Neural progenitor cell (in vitro differentiated cells): Measurements from ENCODE around the gene LAMTOR1. TPM values are rescaled to one million over a fixed set of nuclear protein-coding genes. Genes with fewer than 3 reads are reported as not detected.

Experiments
- DNase-seq: peaks from one replicate; pipeline ENCODE4 v3.0.0-alpha.2; 2016; ENCODE audit warnings: low spot score
- H2AFZ ChIP-seq: fragments of 200-600 bp; sonication (generic); replicated peaks from 2 replicates; pipeline ENCODE4 v1.6.1; 2016; ENCODE audit warnings: antibody characterized with exemption
- H3F3A ChIP-seq: fragments of 200-600 bp; sonication (generic); 2 replicates; pipeline ENCODE4 v1.6.1; 2016; ENCODE audit warnings: antibody characterized with exemption, low read depth
- H3K27ac ChIP-seq: fragments of 200-600 bp; sonication (generic); 2 replicates; pipeline ENCODE4 v1.5.1; 2016; ENCODE audit warnings: mild to moderate bottlenecking
- H3K27me3 ChIP-seq: fragments of 200-600 bp; sonication (generic); 2 replicates; pipeline ENCODE4 v1.6.1; 2016; ENCODE audit warnings: mild to moderate bottlenecking, moderate library complexity
- H3K36me3 ChIP-seq: fragments of 200-600 bp; sonication (generic); 2 replicates; pipeline ENCODE4 v1.5.1; 2016
- H3K4me1 ChIP-seq: fragments of 200-600 bp; sonication (generic); 2 replicates; pipeline ENCODE4 v1.6.1; 2016; ENCODE audit warnings: mixed run types
- H3K4me2 ChIP-seq: fragments of 200-600 bp; sonication (generic); 2 replicates; pipeline ENCODE4 v1.6.1; 2016
- H3K4me3 ChIP-seq: fragments of 200-600 bp; sonication (generic); 2 replicates; pipeline ENCODE4 v1.5.1; 2016
- H3K79me2 ChIP-seq: fragments of 200-600 bp; sonication (generic); 2 replicates; pipeline ENCODE4 v1.6.1; 2016; ENCODE audit warnings: low read depth
- H3K9ac ChIP-seq: fragments of 200-600 bp; sonication (generic); 2 replicates; pipeline ENCODE4 v1.6.1; 2016
- H3K9me3 ChIP-seq: fragments of 200-600 bp; sonication (generic); 2 replicates; pipeline ENCODE4 v1.5.1; 2016; ENCODE audit warnings: low read depth
- H4K20me1 ChIP-seq: fragments of 200-600 bp; sonication (generic); 2 replicates; pipeline ENCODE4 v1.6.1; 2016; ENCODE audit warnings: low read depth
- H3K27ac Mint-ChIP-seq: 3 replicates; pipeline ENCODE4 v1.8.0; 2021; ENCODE audit warnings: mixed read lengths
- H3K27me3 Mint-ChIP-seq: 2 replicates; pipeline ENCODE4 v1.8.0; 2022; ENCODE audit warnings: low read depth, mild to moderate bottlenecking, inconsistent platforms, moderate library complexity, mixed read lengths; ENCODE audit not compliant: insufficient read depth
- H3K36me3 Mint-ChIP-seq: 3 replicates; pipeline ENCODE4 v1.8.0; 2021; ENCODE audit warnings: mixed read lengths
- H3K4me1 Mint-ChIP-seq: 3 replicates; pipeline ENCODE4 v1.8.0; 2021; ENCODE audit warnings: mixed read lengths
- H3K4me3 Mint-ChIP-seq: 3 replicates; pipeline ENCODE4 v1.8.0; 2021; ENCODE audit warnings: mild to moderate bottlenecking, moderate library complexity, mixed read lengths
- H3K9me3 Mint-ChIP-seq: 3 replicates; pipeline ENCODE4 v1.8.0; 2020; ENCODE audit warnings: mixed read lengths
- EZH2 ChIP-seq: fragments of 200-600 bp; sonication (generic); IDR thresholded peaks from 2 replicates; pipeline ENCODE4 v1.6.1; 2017; ENCODE audit warnings: antibody characterized with exemption, mild to moderate bottlenecking, moderate library complexity
- EZH2phosphoT487 ChIP-seq: fragments of 200-600 bp; sonication (generic); IDR thresholded peaks from 2 replicates; pipeline ENCODE4 v1.6.1; 2017; ENCODE audit warnings: antibody characterized with exemption
- total RNA-seq: library from RNA; depleted of rRNA; stranded (reverse); fragments of >200 nt; gene quantifications from 2 replicates; pipeline ENCODE4 v1.2.3, GENCODE V29; 2015; ENCODE audit warnings: low replicate concordance
- TF ChIP-seq, protein P1 (sequence below): fragments of 200-600 bp; sonication (generic); IDR thresholded peaks from 2 replicates; pipeline ENCODE4 v1.5.1; 2017; ENCODE audit warnings: antibody characterized with exemption, mild to moderate bottlenecking

Gene LAMTOR1
- total RNA-seq, 1 donor from 2014 or later = 41.6 TPM

DNA sequence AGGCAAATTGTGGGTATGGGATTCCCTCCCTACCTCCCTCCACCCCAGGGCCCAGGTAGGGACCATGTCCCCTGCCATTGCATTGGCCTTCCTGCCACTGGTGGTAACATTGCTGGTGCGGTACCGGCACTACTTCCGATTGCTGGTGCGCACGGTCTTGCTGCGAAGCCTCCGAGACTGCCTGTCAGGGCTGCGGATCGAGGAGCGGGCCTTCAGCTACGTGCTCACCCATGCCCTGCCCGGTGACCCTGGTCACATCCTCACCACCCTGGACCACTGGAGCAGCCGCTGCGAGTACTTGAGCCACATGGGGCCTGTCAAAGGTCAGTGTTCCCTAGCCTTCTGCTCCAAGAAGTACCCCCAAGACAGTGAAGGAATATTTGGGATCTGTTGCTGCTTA lies 2.8 kb upstream of the LAMTOR1 start, which contains the start of gene TOMT:
Gene TOMT (plus strand): TSS at position 37 of the 400 bp plus-strand sequence. CDS start 28 bp downstream, at position 65.
- Histone ChIP-seq H3K27ac (no peak within 1 kb of the TSS), H3K9me3 (no peaks in the 10 kb centered on the region), H3K4me1 (peaks cover 9% of the 10 kb centered on the region), H3K4me2 (no peak within 1 kb of the TSS), H4K20me1 (peaks cover 12% of the 10 kb centered on the region), H2AFZ (no peak within 1 kb of the TSS), H3K36me3 (no peaks in the 10 kb centered on the region), H3K27me3 (no peaks in the 10 kb centered on the region), H3K79me2 (peaks cover 21% of the 10 kb centered on the region), H3K4me3 (no peak within 1 kb of the TSS), H3K9ac (no peak within 1 kb of the TSS), H3F3A (peaks cover 9% of the 10 kb centered on the region)
- Mint-ChIP-seq H3K27me3 (peaks cover 8% of the 10 kb centered on the region), H3K36me3 (peaks cover 7% of the 10 kb centered on the region), H3K9me3 (no peaks in the 10 kb centered on the region), H3K27ac (peak within 1 kb of the TSS; percentile 87), H3K4me1 (peaks cover 26% of the 10 kb centered on the region), H3K4me3 (peak within 1 kb of the TSS; percentile 53)
- TF ChIP-seq EZH2 (no peak), EZH2phosphoT487 (no peak)
- TF ChIP-seq, protein P1, sequence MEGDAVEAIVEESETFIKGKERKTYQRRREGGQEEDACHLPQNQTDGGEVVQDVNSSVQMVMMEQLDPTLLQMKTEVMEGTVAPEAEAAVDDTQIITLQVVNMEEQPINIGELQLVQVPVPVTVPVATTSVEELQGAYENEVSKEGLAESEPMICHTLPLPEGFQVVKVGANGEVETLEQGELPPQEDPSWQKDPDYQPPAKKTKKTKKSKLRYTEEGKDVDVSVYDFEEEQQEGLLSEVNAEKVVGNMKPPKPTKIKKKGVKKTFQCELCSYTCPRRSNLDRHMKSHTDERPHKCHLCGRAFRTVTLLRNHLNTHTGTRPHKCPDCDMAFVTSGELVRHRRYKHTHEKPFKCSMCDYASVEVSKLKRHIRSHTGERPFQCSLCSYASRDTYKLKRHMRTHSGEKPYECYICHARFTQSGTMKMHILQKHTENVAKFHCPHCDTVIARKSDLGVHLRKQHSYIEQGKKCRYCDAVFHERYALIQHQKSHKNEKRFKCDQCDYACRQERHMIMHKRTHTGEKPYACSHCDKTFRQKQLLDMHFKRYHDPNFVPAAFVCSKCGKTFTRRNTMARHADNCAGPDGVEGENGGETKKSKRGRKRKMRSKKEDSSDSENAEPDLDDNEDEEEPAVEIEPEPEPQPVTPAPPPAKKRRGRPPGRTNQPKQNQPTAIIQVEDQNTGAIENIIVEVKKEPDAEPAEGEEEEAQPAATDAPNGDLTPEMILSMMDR = no peak
- DNase-seq = no peak

DNA sequence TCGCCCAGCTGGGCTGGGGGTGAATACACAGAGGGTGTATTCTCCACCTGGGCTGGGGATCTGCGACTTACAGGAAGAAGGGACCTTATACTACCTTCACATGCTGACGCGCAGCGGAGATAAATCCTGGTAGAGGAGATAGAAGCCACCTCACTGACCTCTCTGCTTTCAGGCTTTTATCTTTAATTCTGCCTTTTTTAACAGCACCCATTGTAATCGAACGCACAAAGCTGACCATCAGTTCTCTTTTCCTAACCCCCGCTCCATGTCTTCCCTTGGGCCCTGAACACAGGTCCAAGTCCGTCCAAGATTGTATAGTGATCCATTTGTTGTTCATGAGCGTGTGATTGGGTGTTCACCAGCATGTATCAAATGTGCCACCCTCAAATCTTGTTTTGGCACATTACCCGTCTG lies 664 bp upstream of the LAMTOR1 start:
- peak overlapping the region; percentile 95 for H3K4me3 Mint-ChIP-seq
- Histone ChIP-seq H3K4me2 (peak overlapping the region; percentile 74), H3K4me1 (peaks cover 9% of the 10 kb centered on the region), H2AFZ (no peak overlapping the region), H3K9ac (no peak overlapping the region), H3K27ac (peak overlapping the region; percentile 20), H3K36me3 (no peaks in the 10 kb centered on the region), H4K20me1 (peaks cover 13% of the 10 kb centered on the region), H3K79me2 (peaks cover 39% of the 10 kb centered on the region), H3K4me3 (peak overlapping the region; percentile 91), H3F3A (peaks cover 9% of the 10 kb centered on the region), H3K9me3 (no peaks in the 10 kb centered on the region), H3K27me3 (no peaks in the 10 kb centered on the region)
- H3K27me3 Mint-ChIP-seq = peaks cover 14% of the 10 kb centered on the region
- H3K27ac Mint-ChIP-seq = peak overlapping the region; percentile 78
- peaks cover 26% of the 10 kb centered on the region for H3K4me1 Mint-ChIP-seq
- H3K36me3 Mint-ChIP-seq = peaks cover 4% of the 10 kb centered on the region
- TF ChIP-seq EZH2 (no peak), EZH2phosphoT487 (no peak)
- TF ChIP-seq, protein P1 = peak; percentile 7
- DNase-seq = no peak
- no peaks in the 10 kb centered on the region for H3K9me3 Mint-ChIP-seq

DNA sequence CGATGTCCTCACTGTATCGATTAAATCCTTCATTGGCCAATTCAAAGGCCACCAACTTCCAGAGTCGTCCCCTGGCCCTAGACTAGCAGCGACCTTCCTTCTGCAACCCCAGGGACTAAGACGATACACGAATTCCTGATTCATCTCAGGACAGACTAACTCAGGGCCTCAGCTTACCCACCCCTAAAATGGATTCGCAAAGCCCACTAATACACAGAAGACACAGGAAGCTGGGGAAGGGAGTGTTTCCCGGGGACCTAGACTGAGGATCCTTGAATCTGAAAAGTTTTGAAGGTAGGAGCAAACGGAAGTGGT lies 509 bp downstream of the LAMTOR1 start:
- peak overlapping the region; percentile 68 for H3K27ac ChIP-seq
- peaks cover 39% of the 10 kb centered on the region for H3K79me2 ChIP-seq
- Mint-ChIP-seq H3K36me3 (peaks cover 4% of the 10 kb centered on the region), H3K27me3 (peaks cover 14% of the 10 kb centered on the region), H3K4me3 (peak overlapping the region; percentile 95), H3K27ac (peak overlapping the region; percentile 36), H3K4me1 (peaks cover 26% of the 10 kb centered on the region), H3K9me3 (no peaks in the 10 kb centered on the region)
- H3K36me3 ChIP-seq = no peaks in the 10 kb centered on the region
- H3K4me2 ChIP-seq = peak overlapping the region; percentile 88
- H4K20me1 ChIP-seq = peaks cover 13% of the 10 kb centered on the region
- H2AFZ ChIP-seq = peak overlapping the region; percentile 19
- peaks cover 9% of the 10 kb centered on the region for H3F3A ChIP-seq
- DNase-seq = no peak
- TF ChIP-seq EZH2 (no peak), EZH2phosphoT487 (no peak)
- TF ChIP-seq, protein P1 = no peak
- no peaks in the 10 kb centered on the region for H3K27me3 ChIP-seq
- H3K4me3 ChIP-seq = peak overlapping the region; percentile 91
- peaks cover 9% of the 10 kb centered on the region for H3K4me1 ChIP-seq
- peak overlapping the region; percentile 96 for H3K9ac ChIP-seq
- H3K9me3 ChIP-seq = no peaks in the 10 kb centered on the region
